NCI-H526 treated with DMSO at 0.1 percent for 48 hours (cell line): ENCODE results near the gene ROBO1.
"Not testable (repeated sequence)": the region's sequence is repeated elsewhere in the genome, so short reads cannot be mapped to it uniquely, and the experiment has no call there.

Experiments
- DNase-seq: peaks from one replicate; lab custom pipeline; 2025; lab: John Stamatoyannopoulos, UW

ROBO1 gene

DNA sequence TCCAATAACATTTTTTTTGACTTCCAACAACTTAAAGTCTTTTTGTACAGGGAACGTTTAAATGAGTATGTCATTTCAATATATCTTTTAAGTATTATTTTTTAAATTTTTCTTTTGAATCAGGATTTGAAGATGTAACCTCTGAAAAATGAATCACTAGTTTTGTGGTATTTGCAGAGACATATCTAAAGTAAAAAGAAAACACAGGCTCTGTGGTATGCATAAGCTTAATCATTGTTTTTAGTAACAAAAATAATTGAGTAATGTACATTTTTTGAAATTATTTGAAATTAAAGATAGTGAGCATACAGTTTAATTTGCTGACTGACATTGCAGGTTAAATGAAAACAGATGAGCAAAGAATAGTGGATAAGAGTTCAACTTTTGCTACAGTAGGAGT is 531.3 kb downstream of the ROBO1 start:
- DNase-seq: no peak

DNA sequence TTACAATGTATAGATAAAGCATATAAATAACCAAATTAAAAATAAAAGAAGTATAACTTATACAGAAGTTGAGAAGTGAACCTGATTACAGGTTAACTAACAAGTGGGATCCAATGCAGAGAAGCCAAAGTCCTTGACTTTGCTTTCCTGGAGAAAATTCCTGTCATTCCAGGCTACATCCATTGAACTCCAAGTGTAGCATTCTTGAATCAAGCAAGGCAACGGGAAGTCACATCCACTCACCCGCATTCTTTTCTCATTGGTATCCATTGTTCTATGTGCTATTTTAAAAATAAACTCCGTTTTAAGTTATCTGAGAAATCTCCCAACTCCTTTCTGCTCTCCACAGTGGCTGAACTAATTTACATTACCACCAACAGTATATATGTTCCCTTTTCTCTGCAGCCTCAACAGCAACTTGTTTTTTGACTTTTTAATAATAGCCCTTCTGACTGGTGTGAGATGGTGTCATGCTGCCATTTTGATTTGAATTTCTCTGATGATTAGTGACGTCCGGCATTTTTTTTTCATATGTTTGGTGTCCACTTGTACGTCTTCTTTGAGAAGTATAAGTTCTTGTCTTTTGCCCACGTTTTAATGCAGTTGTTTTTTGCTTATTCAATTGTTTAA is 534.3 kb downstream of the ROBO1 start:
- DNase-seq: no peak

DNA sequence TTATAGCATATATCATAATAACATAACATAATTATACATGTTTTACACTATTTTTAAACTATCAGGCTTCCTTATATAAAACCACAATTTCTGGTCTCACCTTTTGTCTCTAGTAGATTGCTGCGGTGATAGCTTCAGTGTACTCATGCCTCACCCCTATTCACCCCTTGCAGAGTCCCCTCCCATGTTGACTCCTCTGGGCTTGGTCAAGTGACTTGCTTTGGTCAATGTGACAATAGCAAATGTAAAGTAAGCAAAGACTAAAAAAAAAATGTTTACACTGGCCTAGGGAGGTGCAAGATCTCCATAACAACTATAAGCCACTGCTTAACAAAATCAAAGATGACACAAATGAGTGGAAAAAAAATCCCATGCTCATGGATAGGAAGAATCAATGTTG is 537.5 kb downstream of the ROBO1 start:
- no peak for DNase-seq

DNA sequence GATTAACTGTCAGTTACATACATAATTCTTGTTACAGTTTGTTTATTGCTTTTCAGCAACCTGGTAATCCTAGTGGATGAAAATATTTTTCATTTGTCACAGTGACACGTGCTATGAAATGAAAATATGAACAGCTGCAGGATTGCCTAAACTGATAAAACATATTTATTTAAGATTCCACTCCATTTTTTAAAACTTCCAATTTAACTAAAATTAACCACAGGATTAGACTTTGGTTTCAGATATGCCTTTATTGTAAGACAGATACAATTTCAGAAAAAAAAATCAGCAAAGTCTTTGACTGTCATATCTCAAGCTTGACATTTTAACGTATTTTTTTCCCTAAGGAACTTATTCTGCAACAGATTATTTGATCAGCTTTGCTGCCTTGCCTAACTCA is 550.7 kb downstream of the ROBO1 start:
- DNase-seq: no peak

DNA sequence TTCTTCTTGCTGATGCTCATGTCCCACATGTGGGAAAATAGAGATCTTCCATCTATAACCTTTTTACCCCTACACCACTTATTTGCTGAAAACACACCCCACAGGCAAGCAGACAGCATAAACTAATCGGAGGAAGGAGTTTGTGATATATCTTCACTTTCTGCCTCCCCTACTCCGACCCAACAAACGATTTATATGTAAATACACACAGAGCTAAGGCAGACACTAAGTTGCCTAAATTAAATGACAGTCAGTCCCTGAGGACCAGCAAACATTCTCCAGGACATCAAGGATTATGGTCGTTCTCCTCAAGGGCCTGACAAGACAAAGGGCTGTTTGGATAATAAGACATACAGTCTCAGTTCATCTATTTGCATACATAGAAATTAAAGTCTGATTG is 552.5 kb downstream of the ROBO1 start:
- no peak for DNase-seq

DNA sequence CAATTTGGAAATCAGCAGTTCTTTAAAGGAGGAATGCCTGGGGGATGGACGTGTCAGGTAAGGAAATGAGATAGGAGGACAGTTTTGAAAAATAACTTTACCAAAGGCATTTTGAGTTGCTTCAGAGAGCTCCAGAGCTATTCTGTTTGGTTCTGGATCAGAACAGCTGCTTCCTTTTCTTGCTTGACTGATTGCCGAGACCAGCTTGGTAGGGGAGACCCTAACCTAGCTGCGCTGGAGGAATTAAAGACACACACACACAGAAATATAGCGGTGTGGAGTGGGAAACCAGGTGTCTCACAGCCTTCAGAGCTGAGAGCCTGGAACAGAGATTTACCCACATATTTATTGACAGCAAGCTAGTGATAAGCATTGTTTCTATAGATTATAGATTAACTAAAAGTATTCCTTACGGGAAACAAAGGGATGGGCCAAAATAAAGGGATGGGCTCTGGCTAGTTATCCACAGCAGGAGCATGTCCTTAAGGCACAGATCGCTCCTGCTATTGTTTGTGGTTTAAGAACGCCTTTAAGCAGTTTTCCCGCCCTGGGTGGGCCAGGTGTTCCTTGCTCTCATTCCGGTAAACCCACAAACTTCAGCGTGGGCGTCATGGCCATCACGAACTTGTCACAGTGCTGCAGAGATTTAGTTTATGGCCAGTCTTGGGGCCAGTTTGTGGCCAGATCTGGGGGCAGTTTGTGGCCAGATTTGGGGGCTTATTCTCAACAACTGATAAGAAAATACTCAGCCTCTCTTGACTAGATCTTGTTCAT is 556.0 kb downstream of the ROBO1 start:
- no peak for DNase-seq

DNA sequence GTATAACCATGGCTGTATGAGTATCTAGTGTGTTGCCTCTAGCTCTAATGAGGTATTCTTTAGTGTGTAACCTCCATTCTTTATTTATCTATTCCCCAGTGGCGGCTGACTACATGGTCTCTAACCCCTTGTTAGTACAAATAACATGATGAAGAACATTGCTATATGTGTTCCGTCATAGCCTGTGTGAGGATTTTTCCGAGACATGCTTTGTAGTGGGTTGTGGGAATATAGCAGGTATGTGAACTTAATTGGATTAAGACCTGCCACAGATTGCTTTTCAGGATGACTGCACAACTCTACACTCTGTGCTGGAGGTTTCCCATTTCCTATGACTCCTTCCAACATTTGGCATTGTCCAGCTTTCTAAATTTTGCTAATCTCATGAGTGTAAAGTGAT is 563.4 kb downstream of the ROBO1 start:
- DNase-seq: no peak

DNA sequence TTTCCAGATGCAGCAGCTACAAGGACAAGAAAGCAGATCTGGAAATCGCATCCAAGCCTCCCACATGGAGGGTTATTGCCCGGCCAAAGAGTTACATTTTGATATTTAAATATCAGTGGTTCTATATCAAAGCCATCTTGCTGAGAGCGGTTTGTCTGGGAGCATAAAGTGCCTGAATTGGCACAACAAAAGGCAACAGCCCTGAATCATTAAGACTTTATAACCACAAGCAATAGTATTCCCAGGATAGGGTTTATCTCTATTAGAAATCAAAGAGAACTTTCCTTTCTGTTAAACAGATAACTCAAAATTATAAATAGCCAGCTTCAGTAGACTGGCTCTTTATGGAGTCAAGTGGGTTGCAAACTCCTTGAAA is 564.7 kb downstream of the ROBO1 start:
- DNase-seq: no peak

DNA sequence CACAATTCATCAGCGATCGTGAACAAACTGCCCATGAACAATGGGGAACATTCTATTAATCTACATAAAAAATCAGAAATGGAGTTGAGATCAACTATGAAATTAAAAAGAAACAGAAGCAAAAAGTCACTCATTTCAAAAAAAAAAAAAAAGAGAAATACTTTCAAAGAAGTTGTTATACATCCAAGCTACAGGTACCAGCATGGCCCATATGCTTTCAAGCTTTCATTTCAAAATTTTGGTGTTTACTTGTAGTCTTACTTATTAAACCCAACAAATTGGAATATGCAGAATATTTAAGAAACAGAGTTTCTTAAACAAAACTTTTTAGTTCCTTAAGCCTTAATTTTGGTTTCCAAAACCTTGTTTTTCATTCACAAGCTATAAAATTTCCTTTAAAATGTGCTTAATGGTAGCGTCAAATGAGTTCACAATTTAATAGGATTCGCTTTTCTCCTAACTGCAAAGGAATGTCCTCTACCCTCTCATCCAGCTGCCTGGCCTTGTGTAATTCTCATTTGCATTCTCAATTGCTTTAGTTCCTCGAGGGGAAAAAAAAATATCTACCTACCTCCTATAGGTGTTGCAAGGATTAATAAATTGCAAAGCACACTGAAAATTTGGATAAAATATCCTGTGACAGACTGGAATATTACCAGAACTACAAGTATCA is 565.2 kb downstream of the ROBO1 start:
- DNase-seq: no peak

DNA sequence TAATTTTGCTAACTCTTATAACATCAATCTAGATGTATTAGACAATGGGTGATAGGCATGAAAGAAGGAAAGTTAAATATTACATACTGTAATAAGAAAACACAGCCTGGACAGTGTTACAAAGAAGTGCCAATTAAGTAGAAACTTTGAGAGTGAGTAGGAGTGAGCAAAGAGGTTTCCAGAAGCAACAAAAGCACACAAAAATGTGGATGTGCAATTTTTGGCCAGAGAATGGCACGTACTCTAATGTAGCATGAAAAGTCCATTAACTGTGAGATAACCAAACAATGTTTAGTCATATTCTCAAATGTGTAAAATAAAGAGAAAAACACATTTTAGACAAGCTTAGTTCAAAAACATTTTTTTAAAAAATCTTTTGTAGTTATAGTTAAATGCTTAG is 567.3 kb downstream of the ROBO1 start:
- DNase-seq: no peak

DNA sequence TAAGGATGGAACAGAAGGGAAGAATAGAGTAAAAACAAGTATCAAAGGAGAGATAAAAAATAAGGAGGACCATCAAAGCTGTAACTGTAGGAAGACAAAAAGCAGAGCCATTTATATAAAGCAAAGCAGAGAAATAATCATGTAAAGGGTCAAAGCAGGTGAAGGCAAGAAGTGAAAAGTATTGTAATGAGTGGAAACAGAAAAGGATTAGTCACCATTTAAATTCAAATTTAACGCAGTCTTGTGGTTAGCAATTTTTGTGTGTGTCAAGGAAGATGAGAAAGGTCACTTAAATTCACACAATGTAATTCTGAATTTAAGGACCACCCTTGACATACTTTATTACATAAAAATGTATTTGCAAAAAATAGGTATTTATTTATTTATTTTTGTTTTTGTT is 567.8 kb downstream of the ROBO1 start:
- DNase-seq: no peak

DNA sequence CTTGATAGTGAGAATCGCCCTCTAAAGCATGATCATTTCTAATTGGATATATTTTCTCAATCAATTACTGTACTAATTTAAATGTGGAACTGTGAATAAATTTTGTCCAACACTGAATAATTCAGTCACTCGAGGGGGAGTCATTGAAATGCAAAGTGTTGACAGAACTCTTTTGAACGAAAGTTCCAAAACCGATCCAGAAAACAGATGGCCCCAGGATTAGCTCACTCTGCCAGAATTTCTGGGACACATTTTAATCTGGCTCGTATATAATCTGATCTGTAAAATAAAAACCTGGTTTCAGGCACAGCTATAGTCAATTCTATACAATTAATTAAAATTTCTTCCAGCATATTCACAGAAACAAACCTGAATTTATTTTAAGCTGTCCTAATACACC is 580.4 kb downstream of the ROBO1 start:
- DNase-seq: no peak

DNA sequence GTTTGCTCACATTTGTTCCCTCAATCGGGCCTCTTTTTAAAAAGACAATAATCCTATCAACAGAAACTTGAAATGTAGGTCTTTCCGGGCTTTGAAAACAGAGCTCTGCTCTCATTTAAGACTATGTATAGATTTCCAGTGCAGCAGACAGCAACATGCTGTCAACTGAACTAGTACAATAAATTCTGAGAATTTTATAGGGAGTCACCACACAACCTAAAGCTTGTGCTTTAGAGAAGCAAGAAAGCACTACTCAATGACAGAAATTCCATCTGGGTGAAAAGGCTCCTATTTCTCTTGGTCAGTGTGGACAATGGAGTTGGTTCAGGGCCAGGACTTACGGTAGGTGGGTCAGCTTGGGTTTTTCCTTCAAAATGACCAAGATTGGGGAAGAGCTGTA is 583.5 kb downstream of the ROBO1 start:
- no peak for DNase-seq

DNA sequence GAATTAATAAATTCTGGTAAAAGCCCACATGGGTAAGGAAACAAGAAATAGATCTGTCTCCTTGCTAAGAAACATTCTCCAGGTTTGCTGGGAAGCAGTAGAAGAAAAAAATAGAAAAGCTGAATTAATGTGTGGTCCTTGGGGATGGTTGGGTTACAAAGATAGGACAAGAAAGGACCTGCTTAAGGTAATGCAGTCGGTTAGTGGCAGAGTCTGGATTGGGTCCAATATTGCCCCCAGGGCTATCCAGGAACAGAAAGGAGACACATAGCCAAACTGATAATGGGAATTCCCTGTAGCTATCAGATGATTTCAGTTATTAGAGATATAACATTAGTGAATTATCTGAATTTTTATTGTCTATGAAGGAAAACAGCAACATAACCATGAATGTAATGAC is 584.3 kb downstream of the ROBO1 start:
- no peak for DNase-seq

DNA sequence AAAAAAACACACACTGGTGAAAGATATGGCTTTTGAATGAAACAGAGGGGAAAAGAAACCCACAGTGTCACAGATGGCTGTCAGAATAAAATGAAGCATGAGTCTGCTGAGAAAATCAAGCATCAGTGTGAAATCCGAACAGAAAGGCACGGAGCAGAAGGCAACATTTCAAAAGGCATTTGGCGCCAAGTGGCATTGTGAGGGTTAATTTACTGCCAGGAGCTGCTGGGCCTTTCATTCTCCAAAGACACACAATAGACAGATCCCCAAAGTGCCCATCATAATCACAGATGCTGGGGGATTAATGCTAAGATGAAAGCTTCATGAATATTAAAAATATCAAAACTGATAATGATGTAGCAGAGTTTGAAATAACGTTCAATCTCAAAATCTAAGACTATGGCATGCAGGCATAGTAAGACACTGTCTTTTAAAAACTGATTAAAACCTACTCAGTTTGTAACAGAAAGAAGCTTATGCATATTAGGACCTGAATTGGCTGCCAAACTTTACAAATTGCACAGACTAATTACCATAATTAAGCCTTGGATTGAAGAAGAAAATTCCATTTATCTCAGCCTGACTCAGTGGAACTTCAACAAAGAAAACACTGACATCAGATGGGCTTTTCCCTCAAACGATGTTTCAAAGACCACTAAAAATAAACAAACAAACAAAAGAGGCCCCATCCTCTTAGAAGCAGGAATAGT is 589.2 kb downstream of the ROBO1 start:
- no peak for DNase-seq

DNA sequence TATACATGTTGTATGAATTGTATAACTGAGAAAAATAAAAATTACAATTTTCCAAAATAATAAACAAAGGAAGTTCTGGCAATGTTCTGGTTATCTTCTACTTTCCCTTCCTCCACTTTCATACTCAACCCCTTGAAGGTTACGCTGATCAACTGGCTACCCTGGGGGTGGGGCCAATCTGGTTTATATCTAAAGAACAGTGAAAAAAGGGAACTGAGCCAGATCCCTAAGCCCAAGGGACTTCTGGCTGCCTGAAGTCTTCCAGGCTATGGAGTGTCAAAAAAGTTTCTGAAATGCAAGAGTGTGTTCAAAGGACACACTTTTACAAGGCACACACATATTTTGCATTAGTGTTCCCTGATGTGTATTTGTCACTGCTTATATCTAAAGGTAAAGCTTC is 591.9 kb downstream of the ROBO1 start:
- DNase-seq: no peak

DNA sequence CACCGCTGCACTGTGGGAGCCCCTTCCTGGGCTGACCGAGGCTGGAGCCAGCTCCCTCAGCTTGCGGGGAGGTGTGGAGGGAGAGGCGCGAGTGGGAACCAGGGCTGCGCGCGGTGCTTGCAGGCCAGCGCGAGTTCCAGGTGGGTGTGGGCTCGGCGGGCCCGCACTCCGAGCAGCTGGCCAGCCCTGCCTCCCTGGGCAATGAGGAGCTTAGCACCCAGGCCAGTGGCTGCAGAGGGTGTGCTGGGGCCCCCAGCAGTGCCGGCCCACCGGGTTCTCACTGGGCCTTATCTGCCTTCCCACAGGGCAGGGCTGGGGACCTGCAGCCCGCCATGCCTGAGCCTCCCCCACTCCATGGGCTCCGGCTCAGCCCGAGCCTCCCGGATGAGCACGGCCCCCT is 594.5 kb downstream of the ROBO1 start:
- not testable (repeated sequence) for DNase-seq

DNA sequence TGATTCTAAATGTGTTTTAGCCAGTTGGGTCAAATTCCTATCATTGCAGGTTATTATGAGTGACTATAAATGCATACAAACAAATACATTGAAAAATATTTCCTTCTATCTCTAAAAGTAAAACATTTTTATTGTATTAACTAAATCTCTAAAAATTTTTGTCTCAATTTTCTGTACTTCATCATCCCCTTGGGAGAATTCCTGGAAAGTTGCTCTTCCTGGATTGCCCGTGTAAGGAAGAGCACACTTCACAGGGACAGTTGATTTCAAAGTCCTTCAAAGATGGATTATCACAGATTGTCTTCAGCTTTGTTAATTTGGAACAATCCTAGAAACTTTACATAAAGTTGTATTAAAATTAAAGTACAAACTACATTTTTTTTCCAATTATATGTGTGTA is 595.6 kb downstream of the ROBO1 start:
- no peak for DNase-seq

DNA sequence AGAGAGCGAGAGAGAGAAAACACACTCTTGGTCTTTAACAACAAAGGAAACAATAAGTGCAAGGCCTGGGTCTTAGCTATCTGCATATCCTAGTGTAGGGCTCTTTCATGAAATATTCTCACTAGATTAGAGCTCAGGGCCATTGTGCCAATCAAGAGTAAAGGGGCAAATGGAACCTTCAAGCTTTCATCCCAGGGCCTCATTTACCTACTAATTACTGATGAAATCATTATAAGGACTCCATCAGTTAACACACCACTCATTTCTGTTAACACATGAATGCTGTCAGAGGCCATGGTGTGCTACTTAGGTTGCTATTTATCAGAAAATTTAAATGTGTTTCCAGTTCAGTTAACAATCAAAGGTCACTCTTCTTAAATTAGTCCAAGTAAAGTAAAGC is 597.8 kb downstream of the ROBO1 start:
- no peak for DNase-seq

DNA sequence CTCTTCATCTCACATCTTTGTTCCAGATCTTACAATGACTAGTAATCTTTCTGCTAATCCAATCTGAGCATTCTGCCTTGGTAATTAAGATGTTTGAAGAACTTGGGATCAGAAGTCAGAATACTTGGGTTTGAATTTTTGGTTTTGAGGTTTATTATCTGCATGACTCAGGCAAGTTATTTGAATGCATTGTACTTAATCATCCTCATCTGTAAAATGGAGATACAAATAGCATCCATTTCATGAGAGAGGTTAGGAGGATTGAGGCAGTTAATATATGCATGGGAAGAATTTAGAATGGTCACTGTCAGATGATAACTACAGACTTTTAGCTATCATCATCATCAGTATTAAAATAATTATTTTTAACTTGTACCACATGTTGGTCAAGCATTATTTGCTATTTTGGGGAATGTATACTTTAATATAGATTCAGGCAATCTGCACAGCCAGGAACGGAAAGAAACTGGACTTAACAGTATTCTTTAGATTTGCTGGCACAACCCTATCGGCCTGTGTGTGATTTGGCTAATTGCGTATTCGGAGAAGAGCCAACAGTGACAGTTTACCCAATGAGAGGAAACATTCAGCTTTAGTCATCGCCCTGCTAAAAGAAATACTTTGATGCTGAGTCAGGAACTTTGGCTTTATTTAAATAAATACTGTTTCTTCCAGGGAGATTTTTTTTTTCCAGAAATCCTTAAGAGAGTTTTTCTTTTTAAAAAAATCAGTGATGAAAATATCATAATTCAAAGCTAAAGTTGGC is 600.0 kb downstream of the ROBO1 start:
- DNase-seq: no peak

DNA sequence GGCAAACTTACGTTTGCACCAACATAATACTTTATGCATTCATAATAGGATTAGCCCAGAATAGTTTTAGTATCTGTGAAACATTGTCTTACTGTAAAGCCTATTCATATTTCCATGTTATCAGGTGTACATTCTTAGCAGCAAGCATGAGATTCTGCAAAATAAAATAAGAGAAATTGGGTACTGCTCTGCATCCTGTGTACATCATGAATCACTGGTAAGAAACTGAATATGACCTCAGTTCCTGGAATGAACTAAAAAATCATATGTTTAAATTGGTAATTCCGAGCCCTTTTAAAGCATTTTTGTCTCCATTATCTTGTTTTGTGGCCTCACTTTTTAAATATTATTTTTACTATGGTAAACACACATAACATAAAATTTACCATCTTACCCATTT is 605.1 kb downstream of the ROBO1 start:
- DNase-seq: no peak

DNA sequence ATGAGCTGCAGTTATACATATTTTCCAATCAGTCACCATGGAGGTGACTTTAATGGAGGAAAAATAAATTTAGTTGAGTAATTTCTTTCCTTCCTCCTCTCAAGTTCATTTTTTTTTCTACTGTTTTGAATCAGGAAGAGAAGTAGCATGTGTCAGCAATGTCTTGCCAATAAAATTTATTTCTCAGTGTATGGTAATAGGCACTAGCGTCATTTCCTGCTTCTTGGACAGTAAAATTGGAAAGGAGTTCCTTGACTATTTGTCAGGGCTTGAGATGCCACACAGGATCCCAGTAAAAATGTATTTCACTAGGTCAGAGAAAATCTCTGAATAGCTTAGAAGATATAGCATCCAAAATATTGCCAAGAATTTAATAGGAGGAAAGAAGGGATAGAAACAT is 605.9 kb downstream of the ROBO1 start:
- DNase-seq: no peak
